Left lung (tissue), 10 donors: ENCODE data around the gene PPM1J. TPM values are rescaled to one million over a fixed set of nuclear protein-coding genes. Genes with fewer than 3 reads are reported as not detected.
A peak's percentile ranks its signal among the peaks of the same experiment; 100 is the strongest.

Experiments
- ATAC-seq: fragments of 200-7000 bp; cut with Tn5 transposase; one replicate; pipeline ENCODE4 v1.9.1; 2020; ENCODE audit warnings: moderate library complexity
- DNase-seq, 4 donors: peaks; one replicate each; pipeline ENCODE4 v3.0.0-alpha.2; 2013 to 2020
- H3K27ac ChIP-seq, 2 donors: fragments of 200-600 bp; sonication (generic) in 1 of 2; one replicate each; pipeline versions ENCODE4 v1.5.0 to v1.8.0; 2020 to 2021
- H3K27me3 ChIP-seq, 2 donors: fragments of 200-600 bp; sonication (generic) in 1 of 2; one replicate each; pipeline versions ENCODE4 v1.5.0 to v1.8.0; 2020 to 2021
- H3K36me3 ChIP-seq, 2 donors: fragments of 200-600 bp; sonication (generic) in 1 of 2; one replicate each; pipeline versions ENCODE4 v1.5.0 to v1.8.0; 2020 to 2021
- H3K4me1 ChIP-seq, 2 donors: fragments of 200-600 bp; one replicate each; pipeline ENCODE4 v1.8.0; 2021
- H3K4me3 ChIP-seq, 2 donors: fragments of 200-600 bp; sonication (generic) in 1 of 2; one replicate each; pipeline versions ENCODE4 v1.5.0 to v1.8.0; 2020 to 2021; ENCODE audit warnings: mild to moderate bottlenecking in 1 of 2
- H3K9me3 ChIP-seq, 2 donors: fragments of 200-600 bp; sonication (generic) in 1 of 2; one replicate each; pipeline versions ENCODE4 v1.5.0 to v1.8.0; 2020 to 2021
- intact Hi-C, 2 donors: fragments of 100-400 bp; cut with DNase I; formaldehyde crosslinking; loops; one replicate each; pipeline versions ENCODE4 v1.11.2 to v1.14.2; 2022
- polyA plus RNA-seq, 6 donors: library from polyadenylated mRNA; unstranded; fragments of 120-200 nt; gene quantifications; one replicate each; pipeline ENCODE4 v1.2.1, GENCODE V29; 2013; ENCODE audit not compliant: insufficient read length in 6 of 6
- total RNA-seq, 2 donors: library from RNA; stranded (reverse); fragmentation: NEBNext Ultra II Directional; extraction: Animal tissue kit (Norgen Biotek cat#: 25700); gene quantifications; one replicate each; pipeline ENCODE4 v1.2.1, GENCODE V29; 2021
- TF ChIP-seq, protein P1 (sequence below), 2 donors: fragments of 200-600 bp; sonication (generic) in 1 of 2; IDR thresholded peaks; one replicate each; pipeline versions ENCODE4 v1.5.0 to v1.8.0; 2021; ENCODE audit warnings: antibody characterized with exemption in 2 of 2
- donor health status: DM: no; HTN: yes; CAD: no.
- donor health status: DM: no; HTN: no; CAD: no.

PPM1J gene
- total and polyA plus RNA-seq, 8 donors = 0.47 to 0.93 (median 0.65) TPM

- ATAC-seq (no peak), DNase-seq (peak in 1 of 4 donors; percentile 31)
- H3K4me3 ChIP-seq = no peak overlapping the region
- no peaks in the 10 kb centered on the region for H3K9me3 ChIP-seq
- H3K36me3 ChIP-seq = peaks cover 0 to 57% of the 10 kb centered on the region in 2 donors
- TF ChIP-seq, protein P1, sequence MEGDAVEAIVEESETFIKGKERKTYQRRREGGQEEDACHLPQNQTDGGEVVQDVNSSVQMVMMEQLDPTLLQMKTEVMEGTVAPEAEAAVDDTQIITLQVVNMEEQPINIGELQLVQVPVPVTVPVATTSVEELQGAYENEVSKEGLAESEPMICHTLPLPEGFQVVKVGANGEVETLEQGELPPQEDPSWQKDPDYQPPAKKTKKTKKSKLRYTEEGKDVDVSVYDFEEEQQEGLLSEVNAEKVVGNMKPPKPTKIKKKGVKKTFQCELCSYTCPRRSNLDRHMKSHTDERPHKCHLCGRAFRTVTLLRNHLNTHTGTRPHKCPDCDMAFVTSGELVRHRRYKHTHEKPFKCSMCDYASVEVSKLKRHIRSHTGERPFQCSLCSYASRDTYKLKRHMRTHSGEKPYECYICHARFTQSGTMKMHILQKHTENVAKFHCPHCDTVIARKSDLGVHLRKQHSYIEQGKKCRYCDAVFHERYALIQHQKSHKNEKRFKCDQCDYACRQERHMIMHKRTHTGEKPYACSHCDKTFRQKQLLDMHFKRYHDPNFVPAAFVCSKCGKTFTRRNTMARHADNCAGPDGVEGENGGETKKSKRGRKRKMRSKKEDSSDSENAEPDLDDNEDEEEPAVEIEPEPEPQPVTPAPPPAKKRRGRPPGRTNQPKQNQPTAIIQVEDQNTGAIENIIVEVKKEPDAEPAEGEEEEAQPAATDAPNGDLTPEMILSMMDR (IDR thresholded peaks at IDR 0.05) = no peak
- peaks cover 0 to 10% of the 10 kb centered on the region in 2 donors for H3K27me3 ChIP-seq
- peaks cover 41 to 72% of the 10 kb centered on the region in 2 donors for H3K4me1 ChIP-seq
- intact Hi-C loops = loop anchor here in 1 of 2 donors (10.0 kb wide), 2 partner anchors 77 to 307 kb away; partner anchors contain the start of gene CTTNBP2NL
- H3K27ac ChIP-seq = peak overlapping the region; percentile 66 to 94
Measured at GRCh38 chr1:112701227-112702066, 13.7 kb downstream of the PPM1J start.

- H3K27me3 ChIP-seq = peaks cover 0 to 2% of the 10 kb centered on the region in 2 donors
- H3K27ac ChIP-seq = peak overlapping the region; percentile 66 to 94
- no peak overlapping the region for H3K4me3 ChIP-seq
- peaks cover 0 to 65% of the 10 kb centered on the region in 2 donors for H3K36me3 ChIP-seq
- ATAC-seq = peak; percentile 60
- H3K9me3 ChIP-seq = no peaks in the 10 kb centered on the region
- TF ChIP-seq, protein P1 (IDR thresholded peaks at IDR 0.05) = peak in 1 of 2 donors; percentile 30
- DNase-seq = peak; percentile 86 to 94 (median 90)
- intact Hi-C loops = loop anchor here in 1 of 2 donors (10.0 kb wide), 2 partner anchors 76 to 306 kb away; partner anchors contain the start of gene CTTNBP2NL
- peaks cover 36 to 67% of the 10 kb centered on the region in 2 donors for H3K4me1 ChIP-seq
Measured at GRCh38 chr1:112700290-112701226, 14.6 kb downstream of the PPM1J start.

- peak overlapping the region; percentile 66 to 94 for H3K27ac ChIP-seq
- peaks cover 0 to 74% of the 10 kb centered on the region in 2 donors for H3K36me3 ChIP-seq
- H3K27me3 ChIP-seq = no peaks in the 10 kb centered on the region
- ATAC-seq = no peak
- H3K4me3 ChIP-seq = no peak overlapping the region
- DNase-seq = no peak
- peaks cover 27 to 57% of the 10 kb centered on the region in 2 donors for H3K4me1 ChIP-seq
- intact Hi-C loops = loop anchor here in 1 of 2 donors (10.0 kb wide), 2 partner anchors 75 to 305 kb away; partner anchors contain the start of gene CTTNBP2NL
- H3K9me3 ChIP-seq = no peaks in the 10 kb centered on the region
- TF ChIP-seq, protein P1 (IDR thresholded peaks at IDR 0.05) = no peak
Measured at GRCh38 chr1:112699425-112700144, 15.5 kb downstream of the PPM1J start.

DNA sequence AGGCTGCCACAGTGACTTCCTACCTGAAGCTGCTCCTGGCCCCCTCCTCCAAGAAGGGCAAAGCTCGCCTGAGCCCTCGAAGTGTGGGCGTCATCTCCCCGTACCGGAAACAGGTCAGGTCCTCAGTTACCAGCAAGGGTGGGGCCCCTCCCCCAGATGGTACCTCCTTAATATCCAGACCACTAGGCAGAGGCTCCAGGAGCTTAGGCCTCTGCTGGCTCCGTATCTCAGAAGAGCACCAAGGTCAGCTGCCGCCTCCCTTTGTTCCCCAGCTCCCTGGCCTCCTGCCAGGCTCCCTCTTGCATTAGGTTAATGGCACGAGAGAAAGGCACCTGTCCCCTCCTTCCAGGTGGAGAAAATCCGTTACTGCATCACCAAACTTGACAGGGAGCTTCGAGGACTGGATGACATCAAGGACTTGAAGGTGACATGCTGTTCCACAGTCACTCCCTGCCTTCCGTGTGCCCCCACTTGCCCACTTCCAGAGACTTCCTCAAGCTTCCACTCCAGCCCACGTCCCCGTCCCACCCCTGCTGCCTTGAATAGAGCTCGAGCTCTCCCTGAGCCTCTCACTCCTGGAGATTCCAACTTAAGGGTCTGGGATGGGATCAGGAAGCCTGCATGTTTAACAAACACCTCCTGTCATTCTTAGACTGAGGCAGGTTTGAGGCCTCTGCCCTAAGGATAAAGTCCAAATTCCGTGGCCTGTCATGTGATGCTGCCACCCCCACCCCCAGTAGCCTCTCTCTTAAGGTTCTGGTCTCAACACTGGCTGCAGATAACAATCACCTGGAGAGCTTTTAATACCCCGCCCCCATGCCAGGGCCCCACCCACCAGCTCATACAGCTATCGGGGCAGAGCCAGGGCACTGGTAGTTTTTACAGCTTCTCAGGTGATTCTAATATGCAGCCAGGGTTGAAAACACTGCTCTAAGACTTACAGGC lies 16.5 kb downstream of the PPM1J start:
- peak in 2 of 4 donors; percentile 45 to 62 for DNase-seq
- Histone ChIP-seq H3K36me3 (peaks cover 0 to 84% of the 10 kb centered on the region in 2 donors), H3K4me1 (peaks cover 21 to 48% of the 10 kb centered on the region in 2 donors), H3K27ac (peak overlapping the region; percentile 66 to 94), H3K9me3 (no peaks in the 10 kb centered on the region), H3K27me3 (no peaks in the 10 kb centered on the region), H3K4me3 (no peak overlapping the region)
- TF ChIP-seq, protein P1 (IDR thresholded peaks at IDR 0.05) = no peak
- intact Hi-C loops = no loop called here
- ATAC-seq = peak; percentile 50
